HG03521 (cell line): ENCODE data around the gene TREML2.

Experiments used
- ATAC-seq: cut with Tn5 transposase; IDR thresholded peaks from one replicate; pipeline ENCODE4 v1.9.1; 2021; ENCODE audit warnings: mild to moderate bottlenecking, moderate library complexity; ENCODE audit not compliant: unreplicated experiment

The TREML2 gene

GRCh38 chr6:41179163-41179562 lies 21.8 kb downstream of the TREML2 start:
- no peak for ATAC-seq

GRCh38 chr6:41177695-41178094 lies 23.3 kb downstream of the TREML2 start:
- ATAC-seq = no peak

GRCh38 chr6:41177287-41177686 lies 23.7 kb downstream of the TREML2 start:
- no peak for ATAC-seq

GRCh38 chr6:41176189-41176588 lies 24.8 kb downstream of the TREML2 start:
- no peak for ATAC-seq

GRCh38 chr6:41175084-41175483 lies 25.9 kb downstream of the TREML2 start:
- ATAC-seq = no peak

- ATAC-seq = no peak
These were observed 26.3 kb downstream of the TREML2 start for GRCh38 chr6:41174610-41175009.

GRCh38 chr6:41171908-41172307 lies 29.0 kb downstream of the TREML2 start:
- ATAC-seq = no peak

- no peak for ATAC-seq
These were observed 30.3 kb downstream of the TREML2 start for GRCh38 chr6:41170547-41171160.

GRCh38 chr6:41167173-41167963 lies 33.6 kb downstream of the TREML2 start:
- no peak for ATAC-seq

- ATAC-seq = no peak
These were observed 36.3 kb downstream of the TREML2 start for GRCh38 chr6:41164551-41165120.

- no peak for ATAC-seq
These were observed 37.6 kb downstream of the TREML2 start for GRCh38 chr6:41163419-41163717.

- ATAC-seq = no peak
These were observed 38.1 kb downstream of the TREML2 start, which contains the start of gene TREM2 for GRCh38 chr6:41162687-41163418. TREM2 (minus strand) TSS chr6:41163116; CDS start chr6:41163082, 34 bp downstream.

- ATAC-seq = no peak
These were observed 38.9 kb downstream of the TREML2 start for GRCh38 chr6:41161851-41162552.

GRCh38 chr6:41161380-41161779 lies 39.6 kb downstream of the TREML2 start:
- no peak for ATAC-seq

- ATAC-seq = no peak
These were observed 40.0 kb downstream of the TREML2 start for GRCh38 chr6:41160933-41161332.

- no peak for ATAC-seq
These were observed 41.4 kb downstream of the TREML2 start for GRCh38 chr6:41159415-41160082.

GRCh38 chr6:41157323-41157722 lies 43.6 kb downstream of the TREML2 start:
- no peak for ATAC-seq

- no peak for ATAC-seq
These were observed 44.2 kb downstream of the TREML2 start for GRCh38 chr6:41156771-41157170.

GRCh38 chr6:41156001-41156400 lies 44.9 kb downstream of the TREML2 start:
- no peak for ATAC-seq

- ATAC-seq = no peak
These were observed 45.7 kb downstream of the TREML2 start for GRCh38 chr6:41155132-41155805.
